Natural killer cell (primary cell): ENCODE data around the gene CPA3. TPM values are rescaled to one million over a fixed set of nuclear protein-coding genes. Genes with fewer than 3 reads are reported as not detected.
A peak's percentile ranks its signal among the peaks of the same experiment; 100 is the strongest.

Experiments used
- ATAC-seq, 3 donors: fragments of 150-1000 bp in 2 of 3; fragments of 200-7000 bp in 1 of 3; cut with Tn5 transposase; 1 replicate in 1 of 3; 2 replicates in 2 of 3; pipeline ENCODE4 v1.10.0; 2021; ENCODE audit warnings: mild to moderate bottlenecking in 2 of 3, moderate library complexity in 2 of 3
- DNase-seq, 2 donors: peaks; one replicate each; pipeline versions ENCODE4 v3.0.0 to v3.0.0-alpha.2; 2013 to 2021; ENCODE audit warnings: mixed read lengths in 1 of 2
- H3K27ac ChIP-seq: one replicate; pipeline ENCODE4 v1.5.1; 2013; ENCODE audit warnings: mild to moderate bottlenecking, low read length
- H3K27me3 ChIP-seq: one replicate; pipeline ENCODE4 v1.6.1; 2013; ENCODE audit warnings: low read length; ENCODE audit not compliant: control insufficient read depth, insufficient read depth
- H3K36me3 ChIP-seq: one replicate; pipeline ENCODE4 v1.6.1; 2013; ENCODE audit warnings: low read length; ENCODE audit not compliant: control insufficient read depth, insufficient read depth
- H3K4me1 ChIP-seq: one replicate; pipeline ENCODE4 v1.6.1; 2013; ENCODE audit warnings: low read length; ENCODE audit not compliant: control insufficient read depth, insufficient read depth
- H3K4me3 ChIP-seq: one replicate; pipeline ENCODE4 v1.5.1; 2013; ENCODE audit warnings: low read length
- H3K9me3 ChIP-seq: one replicate; pipeline ENCODE4 v1.6.1; 2013; ENCODE audit warnings: low read length; ENCODE audit not compliant: control insufficient read depth, insufficient read depth
- H3K27ac Mint-ChIP-seq, 2 donors: one replicate each; pipeline ENCODE4 v1.8.0; 2022; ENCODE audit warnings: mild to moderate bottlenecking in 2 of 2, mixed read lengths in 2 of 2, moderate library complexity in 1 of 2
- H3K27me3 Mint-ChIP-seq, 2 donors: one replicate each; pipeline ENCODE4 v1.8.0; 2022; ENCODE audit warnings: low read depth in 2 of 2, mixed read lengths in 2 of 2
- H3K36me3 Mint-ChIP-seq: one replicate; pipeline ENCODE4 v1.8.0; 2022; ENCODE audit warnings: mixed read lengths
- H3K4me1 Mint-ChIP-seq, 2 donors: one replicate each; pipeline ENCODE4 v1.8.0; 2022; ENCODE audit warnings: mixed read lengths in 2 of 2
- H3K4me3 Mint-ChIP-seq: one replicate; pipeline ENCODE4 v1.8.0; 2022; ENCODE audit warnings: mild to moderate bottlenecking, moderate library complexity, mixed read lengths
- H3K9me3 Mint-ChIP-seq, 2 donors: one replicate each; pipeline ENCODE4 v1.8.0; 2022; ENCODE audit warnings: mixed read lengths in 2 of 2
- WGBS: methylation state at CpG from one replicate; pipeline ENCODE4 v1.1.7; 2013; ENCODE audit warnings: missing lambda C conversion rate; ENCODE audit not compliant: insufficient coverage; 5-methylcytosine and 5-hydroxymethylcytosine counted together
- intact Hi-C: fragments of 100-400 bp; cut with micrococcal nuclease; formaldehyde crosslinking; loops from one replicate; pipeline ENCODE4 v1.14.2; 2022
- total RNA-seq, 4 donors: library from RNA; stranded (reverse); fragments of 120-200 nt in 1 of 4; gene quantifications; one replicate each; pipeline versions ENCODE4 v1.2.3 to v1.2.4, GENCODE V29; 2013 to 2022
- TF ChIP-seq, protein P1 (sequence below): fragments of 200-600 bp; IDR thresholded peaks from one replicate; pipeline ENCODE4 v1.8.0; 2022; ENCODE audit warnings: antibody characterized with exemption

The CPA3 gene
- total RNA-seq, 3 donors from 2014 or later (not counting 1 experiment from before 2014, with no cell fraction given), result 1.1 to 59.7 TPM; not detected in 1

DNA sequence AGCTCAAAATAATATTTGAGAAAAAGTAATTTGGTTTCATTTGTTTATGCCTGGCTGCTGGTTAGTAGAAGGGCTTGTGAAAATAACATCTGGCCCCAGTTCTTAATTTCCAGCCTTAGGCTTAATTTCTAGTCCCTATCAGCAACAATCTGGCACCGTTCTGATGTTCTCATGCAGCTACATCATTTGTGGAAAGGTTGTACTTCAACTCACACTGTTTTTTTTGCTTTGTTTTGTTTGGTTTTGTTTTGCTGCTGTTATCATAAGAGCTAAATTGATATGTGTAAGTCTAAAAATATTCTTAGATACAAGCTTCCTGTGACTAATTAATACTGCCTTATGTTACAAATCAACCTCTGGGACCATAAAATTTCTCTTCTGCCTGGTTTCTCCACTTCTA is 8.9 kb downstream of the CPA3 start:
- intact Hi-C loops, result no loop called here

DNA sequence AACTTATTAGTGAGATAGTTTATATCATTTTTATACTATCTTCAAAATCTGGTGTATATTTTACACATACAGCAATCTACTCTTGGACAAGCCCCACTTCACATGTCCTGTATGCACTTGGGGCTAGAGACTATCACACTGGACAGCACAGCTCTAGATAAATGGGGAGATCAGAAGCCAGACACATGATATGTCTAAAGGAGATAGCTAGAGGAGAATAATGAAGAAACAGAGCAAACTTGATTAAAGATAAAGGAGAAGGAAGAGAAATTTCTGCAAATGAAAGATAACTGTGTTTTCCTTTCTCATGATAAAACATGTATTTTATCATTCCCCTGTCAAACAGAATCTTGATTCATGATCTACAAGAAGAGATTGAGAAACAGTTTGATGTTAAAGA is 13.0 kb downstream of the CPA3 start:
- ATAC-seq, result peak in 1 of 3 donors; percentile 82
- Mint-ChIP-seq H3K36me3 (no peaks in the 10 kb centered on the region), H3K27me3 (peaks cover 0 to 5% of the 10 kb centered on the region in 2 donors), H3K9me3 (no peaks in the 10 kb centered on the region), H3K27ac (no peak overlapping the region), H3K4me1 (no peaks in the 10 kb centered on the region), H3K4me3 (no peak overlapping the region)
- TF ChIP-seq, protein P1, sequence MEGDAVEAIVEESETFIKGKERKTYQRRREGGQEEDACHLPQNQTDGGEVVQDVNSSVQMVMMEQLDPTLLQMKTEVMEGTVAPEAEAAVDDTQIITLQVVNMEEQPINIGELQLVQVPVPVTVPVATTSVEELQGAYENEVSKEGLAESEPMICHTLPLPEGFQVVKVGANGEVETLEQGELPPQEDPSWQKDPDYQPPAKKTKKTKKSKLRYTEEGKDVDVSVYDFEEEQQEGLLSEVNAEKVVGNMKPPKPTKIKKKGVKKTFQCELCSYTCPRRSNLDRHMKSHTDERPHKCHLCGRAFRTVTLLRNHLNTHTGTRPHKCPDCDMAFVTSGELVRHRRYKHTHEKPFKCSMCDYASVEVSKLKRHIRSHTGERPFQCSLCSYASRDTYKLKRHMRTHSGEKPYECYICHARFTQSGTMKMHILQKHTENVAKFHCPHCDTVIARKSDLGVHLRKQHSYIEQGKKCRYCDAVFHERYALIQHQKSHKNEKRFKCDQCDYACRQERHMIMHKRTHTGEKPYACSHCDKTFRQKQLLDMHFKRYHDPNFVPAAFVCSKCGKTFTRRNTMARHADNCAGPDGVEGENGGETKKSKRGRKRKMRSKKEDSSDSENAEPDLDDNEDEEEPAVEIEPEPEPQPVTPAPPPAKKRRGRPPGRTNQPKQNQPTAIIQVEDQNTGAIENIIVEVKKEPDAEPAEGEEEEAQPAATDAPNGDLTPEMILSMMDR, result no peak
- H3K4me1 ChIP-seq, result no peaks in the 10 kb centered on the region
- H3K27me3 ChIP-seq, result peaks cover 2% of the 10 kb centered on the region
- intact Hi-C loops, result no loop called here
- H3K9me3 ChIP-seq, result no peaks in the 10 kb centered on the region
- DNase-seq, result no peak
- no peak overlapping the region for H3K27ac ChIP-seq
- H3K4me3 ChIP-seq, result no peak overlapping the region
- H3K36me3 ChIP-seq, result no peaks in the 10 kb centered on the region

More for the DNA sequence above, 8.9 kb downstream of the CPA3 start:
- TF ChIP-seq, protein P1, result no peak
- WGBS, result no CpG with 5 or more reads among the region's 1 CpG
- peaks cover 0 to 2% of the 10 kb centered on the region in 2 donors for H3K27me3 Mint-ChIP-seq
- no peak for ATAC-seq
- Histone ChIP-seq H3K4me3 (no peak overlapping the region), H3K27ac (no peak overlapping the region), H3K27me3 (no peaks in the 10 kb centered on the region), H3K36me3 (no peaks in the 10 kb centered on the region), H3K4me1 (no peaks in the 10 kb centered on the region), H3K9me3 (no peaks in the 10 kb centered on the region)
- H3K4me1 Mint-ChIP-seq, result no peaks in the 10 kb centered on the region
- no peaks in the 10 kb centered on the region for H3K36me3 Mint-ChIP-seq
- H3K9me3 Mint-ChIP-seq, result no peaks in the 10 kb centered on the region
- DNase-seq, result no peak
- H3K4me3 Mint-ChIP-seq, result no peak overlapping the region
- H3K27ac Mint-ChIP-seq, result no peak overlapping the region

DNA sequence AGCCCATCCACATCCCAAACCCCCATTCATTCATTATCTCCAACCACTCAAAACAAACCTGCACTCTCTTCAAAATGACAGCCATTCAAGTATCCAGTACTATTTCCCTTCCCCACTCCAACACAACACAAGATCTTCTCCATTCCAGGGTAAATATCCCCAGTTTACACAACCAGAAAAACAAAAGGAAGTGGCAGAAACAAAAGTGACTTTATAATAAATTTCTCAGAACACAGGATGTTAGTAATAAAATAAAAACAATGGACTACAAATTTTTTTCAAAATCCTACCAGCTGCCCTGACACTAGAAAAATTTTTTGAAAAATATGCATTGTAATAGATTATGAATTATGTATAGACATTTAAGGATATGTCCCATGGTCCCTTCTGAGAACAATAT is 14.2 kb downstream of the CPA3 start:
- DNase-seq, result no peak
- Mint-ChIP-seq H3K9me3 (no peaks in the 10 kb centered on the region), H3K27ac (no peak overlapping the region), H3K4me1 (no peaks in the 10 kb centered on the region), H3K27me3 (peaks cover 0 to 5% of the 10 kb centered on the region in 2 donors), H3K4me3 (no peak overlapping the region), H3K36me3 (no peaks in the 10 kb centered on the region)
- intact Hi-C loops, result no loop called here
- Histone ChIP-seq H3K9me3 (no peaks in the 10 kb centered on the region), H3K27me3 (peaks cover 2% of the 10 kb centered on the region), H3K4me1 (no peaks in the 10 kb centered on the region), H3K27ac (no peak overlapping the region), H3K36me3 (no peaks in the 10 kb centered on the region), H3K4me3 (no peak overlapping the region)
- TF ChIP-seq, protein P1, result no peak
- ATAC-seq, result no peak

DNA sequence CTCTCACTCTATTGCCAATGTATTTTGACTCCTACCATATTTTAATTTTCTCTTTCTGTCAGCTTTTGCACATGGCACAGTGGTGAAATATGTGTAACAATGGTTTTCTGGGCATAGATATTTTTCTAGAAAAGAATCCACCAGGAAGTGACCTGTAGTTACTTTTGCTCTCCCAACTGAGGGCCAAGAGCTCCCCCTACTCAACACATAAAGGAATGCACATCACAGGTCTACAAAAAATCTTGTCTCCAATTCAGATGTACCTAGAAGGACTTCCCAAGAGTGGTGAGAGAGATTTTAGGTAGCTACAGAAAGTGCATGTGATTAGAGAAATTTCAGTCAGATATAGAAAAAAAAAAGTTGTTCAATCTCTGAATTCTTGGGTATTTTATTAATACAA is 15.6 kb downstream of the CPA3 start:
- H3K4me3 Mint-ChIP-seq, result no peak overlapping the region
- DNase-seq, result no peak
- H3K27me3 Mint-ChIP-seq, result peaks cover 0 to 5% of the 10 kb centered on the region in 2 donors

More for the DNA sequence above, 15.6 kb downstream of the CPA3 start:
- no peaks in the 10 kb centered on the region for H3K9me3 Mint-ChIP-seq
- Histone ChIP-seq H3K27me3 (peaks cover 2% of the 10 kb centered on the region), H3K4me1 (no peaks in the 10 kb centered on the region), H3K9me3 (no peaks in the 10 kb centered on the region), H3K4me3 (no peak overlapping the region), H3K27ac (no peak overlapping the region), H3K36me3 (no peaks in the 10 kb centered on the region)
- no peaks in the 10 kb centered on the region for H3K4me1 Mint-ChIP-seq
- H3K27ac Mint-ChIP-seq, result no peak overlapping the region
- intact Hi-C loops, result no loop called here
- no peaks in the 10 kb centered on the region for H3K36me3 Mint-ChIP-seq
- TF ChIP-seq, protein P1, result no peak
- no peak for ATAC-seq
